Panc1 (cell line): Measurements from ENCODE around the gene GMPPA. TPM values are rescaled to one million over a fixed set of nuclear protein-coding genes. Genes with fewer than 3 reads are reported as not detected.

Source experiments
- ATAC-seq: fragments of 200-7000 bp; cut with Tn5 transposase; 2 replicates; pipeline ENCODE4 v1.9.1; 2020; ENCODE audit warnings: mild to moderate bottlenecking, moderate library complexity
- BruUV-seq: library from RNA; stranded (reverse); fragments of 400-500 nt; replicated peaks from 2 replicates; lab custom pipeline; 2021; lab: Mats Ljungman, UMichigan
- CTCF ChIA-PET: fragments of 300-600 bp; sonication (Branson Sonifier 250); formaldehyde crosslinking; loops from one replicate; lab custom pipeline; 2022; ENCODE audit warnings: antibody characterized with exemption; lab: Charles Lee
- POLR2A ChIA-PET: fragments of 300-600 bp; sonication (Branson Sonifier 250); formaldehyde crosslinking; loops from one replicate; lab custom pipeline; 2022; ENCODE audit warnings: antibody characterized with exemption; lab: Charles Lee
- DNase-seq: peaks from one replicate; pipeline ENCODE4 v3.0.0-alpha.2; 2010; ENCODE audit warnings: low read depth, low spot score
- H3K27ac ChIP-seq: 2 replicates; pipeline ENCODE4 v1.5.1; 2011; ENCODE audit warnings: mild to moderate bottlenecking, low read length, inconsistent platforms
- H3K27me3 ChIP-seq: fragments of 200-500 bp; sonication (Bioruptor generic); 2 replicates; pipeline ENCODE4 v1.6.0; 2014; ENCODE audit warnings: low read length, inconsistent platforms; ENCODE audit not compliant: control insufficient read depth, insufficient read depth
- H3K36me3 ChIP-seq: fragments of 200-500 bp; sonication (Bioruptor generic); 2 replicates; pipeline ENCODE4 v1.5.1; 2014; ENCODE audit warnings: inconsistent platforms, mild to moderate bottlenecking, low read length, moderate library complexity; ENCODE audit not compliant: control insufficient read depth, insufficient read depth
- H3K4me1 ChIP-seq: 2 replicates; pipeline ENCODE4 v1.5.1; 2011; ENCODE audit warnings: inconsistent platforms, mild to moderate bottlenecking, low read length, moderate library complexity; ENCODE audit not compliant: control insufficient read depth, insufficient read depth
- H3K4me3 ChIP-seq, 2 experiments: 2 replicates each; pipeline ENCODE4 v1.5.1; 2011 to 2012; ENCODE audit warnings: low read depth in 2 of 2, low read length in 2 of 2, mild to moderate bottlenecking in 2 of 2, inconsistent platforms in 1 of 2, moderate library complexity in 1 of 2
- H3K9me3 ChIP-seq: fragments of 200-500 bp; sonication (Bioruptor generic); 2 replicates; pipeline ENCODE4 v1.5.1; 2014; ENCODE audit warnings: low read depth, mild to moderate bottlenecking, inconsistent platforms, low read length, moderate library complexity; ENCODE audit not compliant: control insufficient read depth, insufficient read depth
- POLR2AphosphoS5 ChIP-seq: IDR thresholded peaks from 2 replicates; pipeline ENCODE4 v1.6.1; 2012; ENCODE audit warnings: mild to moderate bottlenecking, low read depth, low read length, moderate library complexity
- SIN3A ChIP-seq: IDR thresholded peaks from 2 replicates; pipeline ENCODE4 v1.6.1; 2012; ENCODE audit warnings: low read depth, mild to moderate bottlenecking, low read length, moderate library complexity, borderline replicate concordance; ENCODE audit not compliant: insufficient read depth
- TCF7L2 ChIP-seq: IDR thresholded peaks from 2 replicates; pipeline ENCODE4 v1.6.1; 2011; ENCODE audit warnings: mild to moderate bottlenecking, low read depth, low read length, inconsistent platforms
- in situ Hi-C: cut with HindIII; loops from 2 replicates; pipeline ENCODE4 v1.10.0; 2016; ENCODE audit warnings: low sequenced_read_pairs, low pct_unique_long_range_greater_than_20kb
- intact Hi-C: fragments of 100-400 bp; cut with micrococcal nuclease; formaldehyde crosslinking; loops from one replicate; pipeline ENCODE4 v1.10.0; 2022; ENCODE audit not compliant: unreplicated experiment
- total RNA-seq: library from RNA; stranded (reverse); gene quantifications from one replicate; pipeline ENCODE4 v1.2.1, GENCODE V29; 2021; ENCODE audit not compliant: unreplicated experiment
- TF ChIP-seq, protein P1 (sequence below), 2 experiments: IDR thresholded peaks; 2 replicates each; pipeline ENCODE4 v1.6.1; 2011 to 2012; ENCODE audit warnings: low read depth in 2 of 2, control low read depth in 1 of 2, low read length in 1 of 2, mild to moderate bottlenecking in 1 of 2, moderate library complexity in 1 of 2; ENCODE audit not compliant: insufficient read depth in 1 of 2
- TF ChIP-seq, protein P2 (sequence below): fragments of 450-650 bp; IDR thresholded peaks from 2 replicates; pipeline ENCODE4 v1.5.1; 2017; ENCODE audit warnings: mild to moderate bottlenecking

Gene GMPPA
- total RNA-seq, 1 experiment from 2014 or later, result 66.2 TPM

- DNase-seq, result no peak
- no peak; the same call in 1 of the 2 replicates for ATAC-seq
- Histone ChIP-seq H3K36me3 (no peaks in the 10 kb centered on the region), H3K4me3 (no peak overlapping the region), H3K27ac (no peak overlapping the region), H3K4me1 (peaks cover 10% of the 10 kb centered on the region; the same call in 1 of the 2 replicates), H3K9me3 (no peaks in the 10 kb centered on the region), H3K27me3 (no peaks in the 10 kb centered on the region)
- ChIA-PET POLR2A (no interaction called here), CTCF (interaction anchor here (0.5 to 0.6 kb wide), 2 partner anchors 46 to 1200 kb away, joined by 3 to 10 read pairs; no protein-coding TSS in a partner anchor)
- intact Hi-C loops, result no loop called here
- in situ Hi-C loops, result no loop called here
- no TSS peak for BruUV-seq
- TF ChIP-seq, protein P1, sequence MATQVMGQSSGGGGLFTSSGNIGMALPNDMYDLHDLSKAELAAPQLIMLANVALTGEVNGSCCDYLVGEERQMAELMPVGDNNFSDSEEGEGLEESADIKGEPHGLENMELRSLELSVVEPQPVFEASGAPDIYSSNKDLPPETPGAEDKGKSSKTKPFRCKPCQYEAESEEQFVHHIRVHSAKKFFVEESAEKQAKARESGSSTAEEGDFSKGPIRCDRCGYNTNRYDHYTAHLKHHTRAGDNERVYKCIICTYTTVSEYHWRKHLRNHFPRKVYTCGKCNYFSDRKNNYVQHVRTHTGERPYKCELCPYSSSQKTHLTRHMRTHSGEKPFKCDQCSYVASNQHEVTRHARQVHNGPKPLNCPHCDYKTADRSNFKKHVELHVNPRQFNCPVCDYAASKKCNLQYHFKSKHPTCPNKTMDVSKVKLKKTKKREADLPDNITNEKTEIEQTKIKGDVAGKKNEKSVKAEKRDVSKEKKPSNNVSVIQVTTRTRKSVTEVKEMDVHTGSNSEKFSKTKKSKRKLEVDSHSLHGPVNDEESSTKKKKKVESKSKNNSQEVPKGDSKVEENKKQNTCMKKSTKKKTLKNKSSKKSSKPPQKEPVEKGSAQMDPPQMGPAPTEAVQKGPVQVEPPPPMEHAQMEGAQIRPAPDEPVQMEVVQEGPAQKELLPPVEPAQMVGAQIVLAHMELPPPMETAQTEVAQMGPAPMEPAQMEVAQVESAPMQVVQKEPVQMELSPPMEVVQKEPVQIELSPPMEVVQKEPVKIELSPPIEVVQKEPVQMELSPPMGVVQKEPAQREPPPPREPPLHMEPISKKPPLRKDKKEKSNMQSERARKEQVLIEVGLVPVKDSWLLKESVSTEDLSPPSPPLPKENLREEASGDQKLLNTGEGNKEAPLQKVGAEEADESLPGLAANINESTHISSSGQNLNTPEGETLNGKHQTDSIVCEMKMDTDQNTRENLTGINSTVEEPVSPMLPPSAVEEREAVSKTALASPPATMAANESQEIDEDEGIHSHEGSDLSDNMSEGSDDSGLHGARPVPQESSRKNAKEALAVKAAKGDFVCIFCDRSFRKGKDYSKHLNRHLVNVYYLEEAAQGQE (IDR thresholded peaks at IDR 0.05; ENCODE audit: insufficient read depth in 1 of 2, low read depth in 2 of 2, low read length in 1 of 2), result no peak
- TF ChIP-seq, protein P2, sequence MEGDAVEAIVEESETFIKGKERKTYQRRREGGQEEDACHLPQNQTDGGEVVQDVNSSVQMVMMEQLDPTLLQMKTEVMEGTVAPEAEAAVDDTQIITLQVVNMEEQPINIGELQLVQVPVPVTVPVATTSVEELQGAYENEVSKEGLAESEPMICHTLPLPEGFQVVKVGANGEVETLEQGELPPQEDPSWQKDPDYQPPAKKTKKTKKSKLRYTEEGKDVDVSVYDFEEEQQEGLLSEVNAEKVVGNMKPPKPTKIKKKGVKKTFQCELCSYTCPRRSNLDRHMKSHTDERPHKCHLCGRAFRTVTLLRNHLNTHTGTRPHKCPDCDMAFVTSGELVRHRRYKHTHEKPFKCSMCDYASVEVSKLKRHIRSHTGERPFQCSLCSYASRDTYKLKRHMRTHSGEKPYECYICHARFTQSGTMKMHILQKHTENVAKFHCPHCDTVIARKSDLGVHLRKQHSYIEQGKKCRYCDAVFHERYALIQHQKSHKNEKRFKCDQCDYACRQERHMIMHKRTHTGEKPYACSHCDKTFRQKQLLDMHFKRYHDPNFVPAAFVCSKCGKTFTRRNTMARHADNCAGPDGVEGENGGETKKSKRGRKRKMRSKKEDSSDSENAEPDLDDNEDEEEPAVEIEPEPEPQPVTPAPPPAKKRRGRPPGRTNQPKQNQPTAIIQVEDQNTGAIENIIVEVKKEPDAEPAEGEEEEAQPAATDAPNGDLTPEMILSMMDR, result no peak
- TF ChIP-seq SIN3A (no peak), TCF7L2 (no peak), POLR2AphosphoS5 (no peak)
These were observed 40.8 kb upstream of the GMPPA start for GRCh38 chr2:219457784-219458369.

GRCh38 chr2:219458996-219459395 is 39.7 kb upstream of the GMPPA start:
- no peaks in the 10 kb centered on the region for H3K27me3 ChIP-seq
- POLR2A ChIA-PET, result no interaction called here
- in situ Hi-C loops, result no loop called here
- ATAC-seq, result no peak
- no peak for DNase-seq
- peaks cover 3% of the 10 kb centered on the region; the same call in 1 of the 2 replicates for H3K4me1 ChIP-seq
- CTCF ChIA-PET, result interaction anchor here (0.5 to 1.0 kb wide), 4 partner anchors 51 to 142 kb away, joined by 3 to 13 read pairs (median 5); no protein-coding TSS in a partner anchor
- no peaks in the 10 kb centered on the region for H3K9me3 ChIP-seq
- H3K27ac ChIP-seq, result no peak overlapping the region
- BruUV-seq, result no TSS peak
- H3K4me3 ChIP-seq, result no peak overlapping the region
- intact Hi-C loops, result no loop called here
- no peaks in the 10 kb centered on the region for H3K36me3 ChIP-seq
- TF ChIP-seq POLR2AphosphoS5 (no peak), TCF7L2 (no peak), SIN3A (no peak)
